HUES6 (cell line): ENCODE data around the gene NPHP3.
"Not testable (repeated sequence)": the region's sequence is repeated elsewhere in the genome, so short reads cannot be mapped to it uniquely, and the experiment has no call there.

Experiments
- H3K27ac ChIP-seq: 2 replicates; pipeline ENCODE4 v1.7.0; 2013; ENCODE audit warnings: low read depth, mild to moderate bottlenecking, low read length, inconsistent platforms
- H3K27me3 ChIP-seq: 2 replicates; pipeline ENCODE4 v1.6.1; 2013; ENCODE audit warnings: low read length; ENCODE audit not compliant: control insufficient read depth, insufficient read depth
- H3K36me3 ChIP-seq: 2 replicates; pipeline ENCODE4 v1.6.1; 2013; ENCODE audit warnings: low read length; ENCODE audit not compliant: control insufficient read depth, insufficient read depth
- H3K4me1 ChIP-seq: 2 replicates; pipeline ENCODE4 v1.6.1; 2013; ENCODE audit warnings: low read length; ENCODE audit not compliant: control insufficient read depth, insufficient read depth
- H3K4me3 ChIP-seq: 2 replicates; pipeline ENCODE4 v1.5.1; 2013; ENCODE audit warnings: low read depth, low read length
- H3K9ac ChIP-seq: one replicate; pipeline ENCODE4 v1.6.1; 2013; ENCODE audit warnings: mild to moderate bottlenecking, low read length
- H3K9me3 ChIP-seq: 2 replicates; pipeline ENCODE4 v1.6.1; 2013; ENCODE audit warnings: low read depth, low read length; ENCODE audit not compliant: control insufficient read depth, insufficient read depth

Gene NPHP3

GRCh38 chr3:132643366-132643765, 78.8 kb downstream of the NPHP3 start:
- Histone ChIP-seq H3K27me3 (no peaks in the 10 kb centered on the region), H3K27ac (no peak overlapping the region), H3K9me3 (no peaks in the 10 kb centered on the region), H3K4me3 (no peak overlapping the region), H3K4me1 (no peaks in the 10 kb centered on the region), H3K9ac (no peak overlapping the region), H3K36me3 (peaks cover 13% of the 10 kb centered on the region; the same call in 1 of the 2 replicates)

- no peaks in the 10 kb centered on the region for H3K4me1 ChIP-seq
Measured at GRCh38 chr3:132642539-132642847, 79.7 kb downstream of the NPHP3 start.

GRCh38 chr3:132641837-132642538, 80.2 kb downstream of the NPHP3 start:
- Histone ChIP-seq H3K36me3 (peaks cover 21% of the 10 kb centered on the region), H3K27me3 (no peaks in the 10 kb centered on the region), H3K9me3 (no peaks in the 10 kb centered on the region), H3K27ac (no peak overlapping the region), H3K4me1 (no peaks in the 10 kb centered on the region), H3K4me3 (no peak overlapping the region), H3K9ac (no peak overlapping the region)

More at GRCh38 chr3:132642539-132642847, 79.7 kb downstream of the NPHP3 start:
- Histone ChIP-seq H3K9me3 (no peaks in the 10 kb centered on the region), H3K27ac (no peak overlapping the region), H3K4me3 (no peak overlapping the region), H3K9ac (no peak overlapping the region), H3K27me3 (no peaks in the 10 kb centered on the region), H3K36me3 (peaks cover 21% of the 10 kb centered on the region)

- H3K27ac ChIP-seq, H3K9me3 ChIP-seq, H3K9ac ChIP-seq, H3K4me3 ChIP-seq, H3K27me3 ChIP-seq, H3K4me1 ChIP-seq: not testable (repeated sequence)
- H3K36me3 ChIP-seq = peaks cover 21% of the 10 kb centered on the region
Measured at GRCh38 chr3:132641427-132641826, 80.8 kb downstream of the NPHP3 start.

GRCh38 chr3:132638706-132639105, 83.5 kb downstream of the NPHP3 start:
- no peak overlapping the region for H3K9ac ChIP-seq
- no peaks in the 10 kb centered on the region for H3K27me3 ChIP-seq
- peaks cover 21% of the 10 kb centered on the region for H3K36me3 ChIP-seq
- H3K9me3 ChIP-seq = no peaks in the 10 kb centered on the region
- H3K4me1 ChIP-seq = no peaks in the 10 kb centered on the region
- no peak overlapping the region for H3K27ac ChIP-seq
- no peak overlapping the region for H3K4me3 ChIP-seq

- no peaks in the 10 kb centered on the region for H3K4me1 ChIP-seq
- H3K4me3 ChIP-seq = no peak overlapping the region
- H3K27ac ChIP-seq = no peak overlapping the region
- no peaks in the 10 kb centered on the region for H3K27me3 ChIP-seq
- H3K36me3 ChIP-seq = peaks cover 21% of the 10 kb centered on the region
- no peak overlapping the region for H3K9ac ChIP-seq
- H3K9me3 ChIP-seq = no peaks in the 10 kb centered on the region
Measured at GRCh38 chr3:132637590-132637989, 84.6 kb downstream of the NPHP3 start.

GRCh38 chr3:132635052-132635451, 87.2 kb downstream of the NPHP3 start:
- Histone ChIP-seq H3K9me3 (no peaks in the 10 kb centered on the region), H3K4me3 (no peak overlapping the region), H3K4me1 (no peaks in the 10 kb centered on the region), H3K27ac (no peak overlapping the region), H3K9ac (no peak overlapping the region), H3K36me3 (peaks cover 16% of the 10 kb centered on the region), H3K27me3 (no peaks in the 10 kb centered on the region)
